Endothelial cell of umbilical vein (primary cell): Measurements from ENCODE around the gene EIF2A. TPM values are rescaled to one million over a fixed set of nuclear protein-coding genes. Genes with fewer than 3 reads are reported as not detected.
"Not testable (repeated sequence)": the region's sequence is repeated elsewhere in the genome, so short reads cannot be mapped to it uniquely, and the experiment has no call there.

Source experiments
- BruUV-seq: library from RNA; stranded (reverse); fragments of 400-500 nt; replicated peaks from 2 replicates; lab custom pipeline; 2021; lab: Mats Ljungman, UMichigan
- CTCF ChIA-PET: fragments of 300-600, 350-600 bp; sonication (Branson Sonifier 250); formaldehyde crosslinking; loops from one replicate; lab custom pipeline; 2021; ENCODE audit warnings: antibody characterized with exemption, inconsistent platforms; lab: Charles Lee
- POLR2A ChIA-PET: fragments of 300-600, 350-600 bp; sonication (Branson Sonifier 250); formaldehyde crosslinking; loops from one replicate; lab custom pipeline; 2021; ENCODE audit warnings: antibody characterized with exemption, inconsistent platforms; lab: Charles Lee
- DNase-seq: peaks from one replicate; pipeline ENCODE4 v3.0.0-alpha.2; 2011; ENCODE audit warnings: low read depth, low spot score
- FAIRE-seq: peaks from 2 replicates; lab custom pipeline; 2011; peaks lifted over from hg19 to GRCh38; lab: Jason Lieb, UNC
- H2AFZ ChIP-seq: 2 replicates; pipeline ENCODE4 v1.6.0; 2012; ENCODE audit warnings: low read depth, low read length, control low read depth, inconsistent platforms
- H3K27ac ChIP-seq: 2 replicates; pipeline ENCODE4 v1.5.1; 2011; ENCODE audit warnings: low read depth, mild to moderate bottlenecking, control low read depth, low read length, moderate library complexity; ENCODE audit not compliant: insufficient read depth
- H3K27me3 ChIP-seq, 2 experiments: 2 replicates each; pipeline versions ENCODE4 v1.6.0 to v1.6.1; 2011; ENCODE audit warnings: low read length in 2 of 2, mixed read lengths in 1 of 2; ENCODE audit not compliant: control insufficient read depth in 2 of 2, insufficient read depth in 2 of 2
- H3K36me3 ChIP-seq, 2 experiments: 2 replicates in 1 of 2; 3 replicates in 1 of 2; pipeline ENCODE4 v1.5.1; 2011; ENCODE audit warnings: low read length in 2 of 2, mild to moderate bottlenecking in 1 of 2, moderate library complexity in 1 of 2; ENCODE audit not compliant: control insufficient read depth in 2 of 2, insufficient read depth in 2 of 2; ENCODE audit errors: extremely low read depth in 1 of 2
- H3K4me1 ChIP-seq: 3 replicates; pipeline ENCODE4 v1.5.1; 2011; ENCODE audit warnings: mild to moderate bottlenecking, low read length; ENCODE audit not compliant: control insufficient read depth, insufficient read depth; ENCODE audit errors: extremely low read depth
- H3K4me2 ChIP-seq: 2 replicates; pipeline ENCODE4 v1.6.1; 2011; ENCODE audit warnings: low read length, control low read depth, mixed read lengths; ENCODE audit not compliant: insufficient read depth
- H3K4me3 ChIP-seq, 3 experiments: fragments of 200-600 bp in 1 of 3; sonication (generic), shearing (Covaris generic) in 1 of 3; replicated peaks in 1 of 3; 2 replicates each; pipeline ENCODE4 v1.5.1; 2011 to 2016; ENCODE audit warnings: control low read depth in 3 of 3, low read length in 3 of 3, mild to moderate bottlenecking in 2 of 3, inconsistent platforms in 1 of 3, low read depth in 1 of 3, moderate library complexity in 1 of 3; ENCODE audit not compliant: insufficient read depth in 1 of 3
- H3K79me2 ChIP-seq: 2 replicates; pipeline ENCODE4 v1.6.0; 2012; ENCODE audit warnings: low read length, inconsistent platforms; ENCODE audit not compliant: control insufficient read depth, insufficient read depth
- H3K9ac ChIP-seq: replicated peaks from 2 replicates; pipeline ENCODE3; 2011; ENCODE audit warnings: low read length, control low read depth; ENCODE audit not compliant: insufficient read depth; ENCODE audit errors: extremely low read depth
- H3K9me1 ChIP-seq: replicated peaks from 3 replicates; pipeline ENCODE4 v1.6.0; 2011; ENCODE audit warnings: mild to moderate bottlenecking, low read length; ENCODE audit not compliant: control insufficient read depth, insufficient read depth; ENCODE audit errors: extremely low read depth
- H3K9me3 ChIP-seq: replicated peaks from 2 replicates; pipeline ENCODE4 v1.5.1; 2012; ENCODE audit warnings: low read length, inconsistent platforms; ENCODE audit not compliant: control insufficient read depth, insufficient read depth
- H4K20me1 ChIP-seq: replicated peaks from 2 replicates; pipeline ENCODE3; 2011; ENCODE audit warnings: mild to moderate bottlenecking, low read length; ENCODE audit not compliant: control insufficient read depth, insufficient read depth; ENCODE audit errors: extremely low read depth
- CTCF ChIP-seq, 2 donors: IDR thresholded peaks; 1 replicate in 1 of 2; 2 replicates in 1 of 2; pipeline ENCODE4 v1.5.1; 2011; ENCODE audit warnings: low read length in 2 of 2, mild to moderate bottlenecking in 2 of 2, moderate library complexity in 2 of 2, control low read depth in 1 of 2, inconsistent platforms in 1 of 2, low read depth in 1 of 2; ENCODE audit not compliant: insufficient read depth in 1 of 2; ENCODE audit errors: extremely low read depth in 1 of 2
- EZH2 ChIP-seq: IDR thresholded peaks from 2 replicates; pipeline ENCODE4 v1.6.1; 2012; ENCODE audit warnings: borderline replicate concordance, low read depth, mild to moderate bottlenecking, moderate library complexity, low read length, inconsistent platforms; ENCODE audit not compliant: severe bottlenecking
- FOS ChIP-seq: IDR thresholded peaks from 2 replicates; pipeline ENCODE4 v1.6.1; 2011; ENCODE audit warnings: mild to moderate bottlenecking, low read length, moderate library complexity, borderline replicate concordance; ENCODE audit not compliant: insufficient read depth
- GATA2 ChIP-seq: IDR thresholded peaks from 2 replicates; pipeline ENCODE4 v1.7.0; 2011; ENCODE audit warnings: low read depth, mild to moderate bottlenecking, moderate library complexity, mixed read lengths, low read length; ENCODE audit not compliant: insufficient read length, insufficient read depth
- JUN ChIP-seq: IDR thresholded peaks from 2 replicates; pipeline ENCODE4 v1.6.1; 2011; ENCODE audit warnings: borderline replicate concordance, low read depth; ENCODE audit not compliant: insufficient read length, insufficient read depth
- MAX ChIP-seq: IDR thresholded peaks from 2 replicates; pipeline ENCODE4 v1.6.1; 2011; ENCODE audit not compliant: insufficient read depth, insufficient read length
- MYC ChIP-seq: IDR thresholded peaks from one replicate; pipeline ENCODE4 v1.6.1; 2011; ENCODE audit warnings: mild to moderate bottlenecking, low read depth, low read length
- POLR2A ChIP-seq: IDR thresholded peaks from 2 replicates; pipeline ENCODE4 v1.6.1; 2012; ENCODE audit warnings: low read depth, mild to moderate bottlenecking, control low read depth, low read length
- POLR2AphosphoS5 ChIP-seq: IDR thresholded peaks from 2 replicates; pipeline ENCODE4 v1.6.1; 2012; ENCODE audit warnings: low read depth, mild to moderate bottlenecking, control low read depth, low read length, moderate library complexity; ENCODE audit not compliant: insufficient read depth
- dilution Hi-C: fragments of 300-500 bp; cut with MboI; formaldehyde crosslinking; loops from one replicate; pipeline ENCODE4 v1.15.0; 2019; ENCODE audit warnings: low sequenced_read_pairs; ENCODE audit not compliant: extremely low pct_ligation_motif_present
- intact Hi-C: fragments of 100-400 bp; cut with micrococcal nuclease; formaldehyde crosslinking; loops from one replicate; pipeline ENCODE4 v1.10.0; 2022
- polyA plus RNA-seq, 4 experiments: library from polyadenylated mRNA; depleted of rRNA in 3 of 4; stranded (reverse) in 3 of 4; unstranded in 1 of 4; fragments of >200 nt; gene quantifications; 2 replicates each; pipeline versions ENCODE4 v1.2.1 to v1.2.3, GENCODE V29; 2011 to 2012; ENCODE audit warnings: missing spikeins in 1 of 4
- total RNA-seq: library from RNA; stranded (reverse); gene quantifications from 2 replicates; pipeline ENCODE4 v1.2.3, GENCODE V29; 2021

Gene EIF2A
- total and polyA plus RNA-seq, 2 donors (not counting 3 experiments of a cell fraction or from before 2014, with no cell fraction given), result 85.2 to 97.6 TPM

DNA sequence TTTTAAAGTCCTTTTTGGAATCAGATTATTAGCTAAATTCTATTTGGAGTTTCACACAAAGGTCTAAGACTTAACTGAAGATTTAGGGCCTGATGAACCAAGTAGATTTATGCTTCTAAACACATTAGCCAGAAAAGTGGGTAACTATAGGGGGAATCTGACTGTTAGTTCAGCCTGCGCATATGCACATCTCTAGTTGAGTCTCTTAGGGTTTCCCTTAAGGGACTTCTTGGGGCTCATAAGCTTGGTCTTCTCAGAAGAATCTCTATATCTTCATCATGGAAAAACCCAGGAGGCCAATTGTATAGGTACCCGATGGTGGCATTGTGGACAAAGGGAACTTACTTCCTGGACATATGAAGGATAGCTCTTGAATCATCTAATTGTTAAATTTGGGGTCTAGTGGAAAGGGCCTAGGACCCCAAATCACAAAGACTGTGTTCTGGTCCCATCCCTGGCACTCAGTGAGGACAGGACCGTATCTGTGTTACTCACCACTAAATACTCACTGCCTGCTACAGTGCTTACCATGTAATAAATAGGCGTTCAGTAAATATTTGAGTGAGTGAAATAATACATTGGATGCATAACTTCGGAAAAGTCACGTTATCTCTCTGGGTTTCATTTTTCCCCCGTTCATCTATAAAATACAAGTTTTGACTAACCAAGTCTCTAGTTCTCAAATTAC is 73.6 kb downstream of the EIF2A start:
- TF ChIP-seq JUN (no peak), POLR2A (no peak), GATA2 (no peak), MYC (no peak), CTCF (IDR thresholded peaks at IDR 0.05; ENCODE audit: extremely low read depth in 1 of 2, insufficient read depth in 1 of 2, low read depth in 1 of 2, low read length in 2 of 2) (no peak), EZH2 (no peak), FOS (no peak), POLR2AphosphoS5 (no peak), MAX (no peak)

DNA sequence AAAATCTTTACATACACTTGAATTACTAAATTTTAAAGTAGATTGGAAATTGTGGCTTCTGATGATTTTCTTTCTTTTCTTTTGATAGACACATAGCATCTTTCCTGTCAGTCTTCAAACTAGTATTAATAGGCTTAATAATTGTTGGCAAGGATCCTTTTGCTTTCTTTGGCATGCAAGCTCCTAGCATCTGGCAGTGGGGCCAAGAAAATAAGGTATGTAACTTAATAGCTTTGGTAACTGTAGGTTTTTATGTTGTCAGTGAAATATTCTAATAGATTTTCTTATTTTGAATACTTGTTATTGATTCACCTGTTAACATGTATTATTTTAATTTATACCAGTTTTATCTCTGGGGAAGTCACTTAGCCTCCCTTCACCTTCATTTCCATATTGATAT is 76.4 kb downstream of the EIF2A start:
- FAIRE-seq, result peak; percentile 55
- H4K20me1 ChIP-seq, dilution Hi-C loops, H3K4me1 ChIP-seq, H3K9me3 ChIP-seq, CTCF ChIA-PET, POLR2A ChIA-PET, H3K27me3 ChIP-seq, H2AFZ ChIP-seq, H3K4me2 ChIP-seq, H3K9ac ChIP-seq, H3K9me1 ChIP-seq, H3K4me3 ChIP-seq, BruUV-seq, intact Hi-C loops, H3K27ac ChIP-seq: not testable (repeated sequence)
- H3K79me2 ChIP-seq, result peaks cover 41% of the 10 kb centered on the region
- DNase-seq, result peak; percentile 40
- peaks cover 4 to 15% of the 10 kb centered on the region in 2 experiments for H3K36me3 ChIP-seq

More for the DNA sequence above, 73.6 kb downstream of the EIF2A start:
- Histone ChIP-seq H3K4me3 (no peak overlapping the region), H4K20me1 (peaks cover 3% of the 10 kb centered on the region), H2AFZ (no peak overlapping the region), H3K4me2 (no peak overlapping the region), H3K27me3 (no peaks in the 10 kb centered on the region), H3K9me3 (no peaks in the 10 kb centered on the region), H3K36me3 (peaks cover 0 to 1% of the 10 kb centered on the region in 2 experiments), H3K9ac (no peak overlapping the region), H3K79me2 (peaks cover 57% of the 10 kb centered on the region), H3K4me1 (no peaks in the 10 kb centered on the region), H3K9me1 (no peaks in the 10 kb centered on the region), H3K27ac (no peak overlapping the region)
- no TSS peak for BruUV-seq
- ChIA-PET CTCF (interaction anchor here (1.0 kb wide), 1 partner anchor 92 kb away, joined by 3 read pairs; no protein-coding TSS in a partner anchor), POLR2A (no interaction called here)
- intact Hi-C loops (no loop called here), dilution Hi-C loops (no loop called here)
- FAIRE-seq (no peak), DNase-seq (no peak)
